OCI-LY3 (cell line): ENCODE data around the gene TMEM106C.

ENCODE experiments used
- EZH2phosphoT487 ChIP-seq: fragments of 200-600 bp; shearing (Covaris generic); IDR thresholded peaks from 2 replicates; pipeline ENCODE4 v1.6.1; 2018; ENCODE audit warnings: antibody characterized with exemption, mixed run types, low read depth
- TF ChIP-seq, protein P1 (sequence below): fragments of 200-600, 300-600 bp; sonication (generic); IDR thresholded peaks from 2 replicates; pipeline ENCODE4 v1.5.1; 2014; ENCODE audit warnings: antibody characterized with exemption, low read length, low read depth

GRCh38 chr12:47920913-47921312, 42.5 kb upstream of the TMEM106C start:
- TF ChIP-seq, protein P1, sequence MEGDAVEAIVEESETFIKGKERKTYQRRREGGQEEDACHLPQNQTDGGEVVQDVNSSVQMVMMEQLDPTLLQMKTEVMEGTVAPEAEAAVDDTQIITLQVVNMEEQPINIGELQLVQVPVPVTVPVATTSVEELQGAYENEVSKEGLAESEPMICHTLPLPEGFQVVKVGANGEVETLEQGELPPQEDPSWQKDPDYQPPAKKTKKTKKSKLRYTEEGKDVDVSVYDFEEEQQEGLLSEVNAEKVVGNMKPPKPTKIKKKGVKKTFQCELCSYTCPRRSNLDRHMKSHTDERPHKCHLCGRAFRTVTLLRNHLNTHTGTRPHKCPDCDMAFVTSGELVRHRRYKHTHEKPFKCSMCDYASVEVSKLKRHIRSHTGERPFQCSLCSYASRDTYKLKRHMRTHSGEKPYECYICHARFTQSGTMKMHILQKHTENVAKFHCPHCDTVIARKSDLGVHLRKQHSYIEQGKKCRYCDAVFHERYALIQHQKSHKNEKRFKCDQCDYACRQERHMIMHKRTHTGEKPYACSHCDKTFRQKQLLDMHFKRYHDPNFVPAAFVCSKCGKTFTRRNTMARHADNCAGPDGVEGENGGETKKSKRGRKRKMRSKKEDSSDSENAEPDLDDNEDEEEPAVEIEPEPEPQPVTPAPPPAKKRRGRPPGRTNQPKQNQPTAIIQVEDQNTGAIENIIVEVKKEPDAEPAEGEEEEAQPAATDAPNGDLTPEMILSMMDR: no peak
- TF ChIP-seq EZH2phosphoT487: no peak
